Stimulated activated effector memory CD8-positive, alpha-beta T cell treated with anti-CD3 and anti-CD28 coated beads, Interleukin-12 subunit alpha, Interleukin-12 subunit beta, amount 100 ng/mL, for 72 hours (primary cell): ENCODE results near the gene SH3RF3.

Experiments
- ATAC-seq: fragments of 150-1000 bp; cut with Tn5 transposase; 2 replicates; pipeline ENCODE4 v1.10.0; 2021
- DNase-seq, 2 donors: peaks; one replicate each; pipeline ENCODE4 v3.0.0; 2021 to 2022; ENCODE audit warnings: low spot score in 2 of 2
- H3K27ac Mint-ChIP-seq: one replicate; pipeline ENCODE4 v1.8.0; 2022; ENCODE audit warnings: mild to moderate bottlenecking, mixed read lengths
- H3K36me3 Mint-ChIP-seq: one replicate; pipeline ENCODE4 v1.8.0; 2022; ENCODE audit warnings: mild to moderate bottlenecking, mixed read lengths
- H3K4me1 Mint-ChIP-seq: one replicate; pipeline ENCODE4 v1.8.0; 2022; ENCODE audit warnings: mixed read lengths
- H3K4me3 Mint-ChIP-seq: one replicate; pipeline ENCODE4 v1.8.0; 2022; ENCODE audit warnings: mild to moderate bottlenecking, mixed read lengths
- H3K9me3 Mint-ChIP-seq: one replicate; pipeline ENCODE4 v1.8.0; 2022; ENCODE audit warnings: mixed read lengths

SH3RF3 gene

DNA sequence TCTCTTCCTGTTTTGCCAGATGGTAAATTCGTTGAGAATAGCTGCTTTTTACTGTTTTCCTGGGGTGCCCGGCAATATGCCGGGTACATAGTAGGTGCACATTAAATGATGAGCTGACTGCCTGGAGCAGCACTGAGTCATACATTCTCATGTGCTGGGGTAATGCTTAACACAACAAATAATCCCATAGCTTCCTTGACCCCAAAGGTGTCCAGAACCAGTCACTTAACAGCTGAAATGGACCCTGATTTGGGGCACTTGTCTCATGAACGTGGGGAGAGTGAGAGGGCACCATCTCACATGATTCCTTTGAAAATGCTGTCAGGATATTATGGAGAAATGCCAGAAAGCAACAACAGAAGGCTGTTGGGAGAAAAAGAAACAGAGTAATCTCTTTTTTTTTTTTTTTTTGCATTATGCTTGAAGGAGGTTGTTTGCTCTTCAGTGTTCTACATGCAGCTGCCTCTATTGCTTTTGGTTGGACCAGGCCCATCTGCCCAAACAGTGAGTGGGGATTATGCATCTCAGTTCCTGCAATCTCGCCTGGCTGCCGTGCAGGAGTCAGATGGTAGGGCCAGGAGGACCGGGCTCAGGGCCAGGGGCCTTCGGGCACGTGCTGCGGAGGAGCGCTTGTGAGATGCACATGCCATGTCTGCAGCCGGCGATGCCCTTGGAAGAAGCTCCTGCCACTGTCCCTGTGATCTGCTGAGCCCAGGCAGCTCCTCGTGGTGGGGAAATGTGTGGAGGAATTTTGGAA, 162.1 kb downstream of the SH3RF3 start:
- ATAC-seq, result no peak
- no peaks in the 10 kb centered on the region for H3K9me3 Mint-ChIP-seq
- H3K4me1 Mint-ChIP-seq, result no peaks in the 10 kb centered on the region
- H3K4me3 Mint-ChIP-seq, result no peak overlapping the region
- no peaks in the 10 kb centered on the region for H3K36me3 Mint-ChIP-seq
- H3K27ac Mint-ChIP-seq, result no peak overlapping the region
- no peak for DNase-seq

DNA sequence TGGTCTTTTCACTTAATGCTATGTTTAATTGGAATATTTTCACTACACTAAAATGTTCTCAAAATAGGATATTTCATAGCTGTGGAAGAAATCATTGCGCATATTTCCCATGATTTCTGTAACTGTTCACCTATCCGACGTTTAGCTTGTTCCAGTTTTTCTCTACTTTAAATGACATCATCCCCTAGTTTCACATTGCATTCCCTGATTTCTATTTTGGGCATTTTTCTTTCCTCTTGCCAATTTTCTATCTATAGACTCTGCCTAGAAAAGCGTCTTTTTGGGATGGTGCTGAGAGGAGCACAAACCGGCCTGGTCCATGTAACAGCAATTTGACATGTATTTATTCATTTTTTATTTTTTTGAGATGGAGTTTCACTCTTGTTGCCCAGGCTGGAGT, 163.4 kb downstream of the SH3RF3 start:
- no peak for DNase-seq
- Mint-ChIP-seq H3K4me1 (no peaks in the 10 kb centered on the region), H3K27ac (no peak overlapping the region), H3K4me3 (no peak overlapping the region), H3K9me3 (no peaks in the 10 kb centered on the region), H3K36me3 (no peaks in the 10 kb centered on the region)
- no peak for ATAC-seq

DNA sequence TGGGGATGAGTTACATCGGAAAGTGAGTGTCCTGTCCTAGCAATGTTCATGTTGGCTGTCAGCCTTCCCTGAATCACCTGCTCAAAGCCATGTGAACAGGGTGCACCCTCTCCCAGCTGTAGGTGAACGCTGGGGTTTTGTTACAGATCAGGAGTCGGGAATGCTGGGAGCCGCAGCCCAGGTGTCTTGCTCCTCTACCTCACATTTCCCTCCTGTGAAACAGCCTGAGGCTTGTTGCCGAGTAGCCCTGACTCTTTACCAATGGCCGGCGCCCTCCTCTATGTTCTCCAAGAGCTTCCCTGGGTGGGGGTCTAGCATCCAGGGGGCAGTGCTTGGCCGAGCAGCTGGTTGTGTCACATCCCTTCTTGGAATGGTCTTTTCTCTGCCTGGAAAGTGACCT, 164.7 kb downstream of the SH3RF3 start:
- H3K27ac Mint-ChIP-seq, result no peak overlapping the region
- ATAC-seq (no peak), DNase-seq (no peak)
- no peak overlapping the region for H3K4me3 Mint-ChIP-seq
- H3K4me1 Mint-ChIP-seq, result no peaks in the 10 kb centered on the region
- H3K9me3 Mint-ChIP-seq, result no peaks in the 10 kb centered on the region
- no peaks in the 10 kb centered on the region for H3K36me3 Mint-ChIP-seq

DNA sequence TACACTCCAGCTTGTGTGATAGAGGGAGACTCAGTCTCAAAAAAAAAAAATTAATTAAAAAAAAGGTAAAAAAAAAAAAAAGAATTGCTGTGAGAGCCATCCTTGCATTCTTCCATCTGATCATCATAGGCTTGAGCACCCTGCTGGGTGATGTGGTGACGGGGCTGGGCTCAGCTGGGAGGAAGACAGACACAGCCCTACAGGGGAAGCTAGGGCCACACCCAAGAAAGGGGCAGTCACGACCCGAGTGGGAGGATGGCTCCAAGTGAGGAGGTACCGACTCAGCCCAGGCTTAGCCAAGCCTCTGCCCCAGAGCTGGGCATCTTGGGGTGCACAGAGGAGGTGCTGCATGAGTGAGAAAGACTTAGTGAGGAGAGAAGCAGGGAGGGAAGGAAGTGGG, 165.5 kb downstream of the SH3RF3 start:
- Mint-ChIP-seq H3K9me3 (no peaks in the 10 kb centered on the region), H3K36me3 (no peaks in the 10 kb centered on the region), H3K27ac (no peak overlapping the region), H3K4me1 (no peaks in the 10 kb centered on the region), H3K4me3 (no peak overlapping the region)
- DNase-seq (no peak), ATAC-seq (no peak)

DNA sequence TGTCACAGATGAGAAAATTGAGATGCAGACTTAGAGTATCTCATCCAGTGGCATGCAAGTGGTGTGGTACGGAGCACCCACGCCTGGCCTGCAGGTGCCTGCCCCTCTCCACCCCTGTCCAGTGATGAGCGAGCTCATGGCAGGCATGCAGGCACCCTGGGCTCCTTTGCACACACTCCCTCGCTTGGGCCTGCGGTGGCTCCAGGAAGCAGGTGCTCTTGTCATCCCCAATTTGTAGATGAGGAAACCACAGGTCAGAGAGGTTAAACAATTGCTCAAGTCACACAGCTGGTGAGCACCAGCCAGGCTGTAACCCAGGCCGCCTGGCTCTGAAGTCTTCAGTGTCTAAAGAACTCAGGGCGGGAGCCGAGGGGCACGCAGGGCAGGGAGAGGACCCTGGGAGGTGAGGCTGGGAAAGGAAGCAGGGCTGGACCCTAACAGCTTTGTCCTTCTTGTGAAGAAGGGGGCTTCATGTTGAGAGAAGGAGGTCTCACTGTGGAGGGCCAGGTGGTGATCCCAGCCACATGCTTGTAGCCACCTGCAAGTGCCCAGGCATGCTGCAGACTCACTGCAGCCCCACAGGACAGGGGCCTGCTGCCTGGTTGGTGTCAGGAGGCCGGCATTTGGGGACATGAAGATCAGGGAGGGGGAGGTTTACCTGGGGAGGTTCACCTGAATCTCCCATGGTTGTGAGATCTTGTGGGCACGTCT, 166.2 kb downstream of the SH3RF3 start:
- DNase-seq (no peak), ATAC-seq (no peak)
- H3K4me3 Mint-ChIP-seq, result no peak overlapping the region
- no peaks in the 10 kb centered on the region for H3K9me3 Mint-ChIP-seq
- no peaks in the 10 kb centered on the region for H3K36me3 Mint-ChIP-seq
- no peak overlapping the region for H3K27ac Mint-ChIP-seq
- H3K4me1 Mint-ChIP-seq, result no peaks in the 10 kb centered on the region

DNA sequence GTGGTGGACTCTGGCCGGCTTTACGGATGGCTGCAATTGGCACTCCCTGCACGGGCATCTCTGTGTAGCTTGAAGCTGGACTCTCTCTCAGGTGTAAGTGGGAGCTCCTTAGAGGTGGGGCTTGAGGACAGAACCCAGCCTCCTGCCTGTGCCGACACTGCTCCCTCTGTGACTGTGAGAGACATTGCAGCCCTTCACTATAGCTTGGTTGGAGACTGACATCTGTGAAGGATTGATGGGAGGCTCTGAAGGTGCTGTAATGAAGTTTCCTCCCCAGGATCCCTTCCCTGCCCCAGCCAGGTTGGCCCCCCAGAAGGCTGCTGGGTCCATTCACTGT, 166.7 kb downstream of the SH3RF3 start:
- Mint-ChIP-seq H3K36me3 (no peaks in the 10 kb centered on the region), H3K4me1 (no peaks in the 10 kb centered on the region), H3K9me3 (no peaks in the 10 kb centered on the region), H3K4me3 (no peak overlapping the region), H3K27ac (no peak overlapping the region)
- DNase-seq (no peak), ATAC-seq (no peak)

DNA sequence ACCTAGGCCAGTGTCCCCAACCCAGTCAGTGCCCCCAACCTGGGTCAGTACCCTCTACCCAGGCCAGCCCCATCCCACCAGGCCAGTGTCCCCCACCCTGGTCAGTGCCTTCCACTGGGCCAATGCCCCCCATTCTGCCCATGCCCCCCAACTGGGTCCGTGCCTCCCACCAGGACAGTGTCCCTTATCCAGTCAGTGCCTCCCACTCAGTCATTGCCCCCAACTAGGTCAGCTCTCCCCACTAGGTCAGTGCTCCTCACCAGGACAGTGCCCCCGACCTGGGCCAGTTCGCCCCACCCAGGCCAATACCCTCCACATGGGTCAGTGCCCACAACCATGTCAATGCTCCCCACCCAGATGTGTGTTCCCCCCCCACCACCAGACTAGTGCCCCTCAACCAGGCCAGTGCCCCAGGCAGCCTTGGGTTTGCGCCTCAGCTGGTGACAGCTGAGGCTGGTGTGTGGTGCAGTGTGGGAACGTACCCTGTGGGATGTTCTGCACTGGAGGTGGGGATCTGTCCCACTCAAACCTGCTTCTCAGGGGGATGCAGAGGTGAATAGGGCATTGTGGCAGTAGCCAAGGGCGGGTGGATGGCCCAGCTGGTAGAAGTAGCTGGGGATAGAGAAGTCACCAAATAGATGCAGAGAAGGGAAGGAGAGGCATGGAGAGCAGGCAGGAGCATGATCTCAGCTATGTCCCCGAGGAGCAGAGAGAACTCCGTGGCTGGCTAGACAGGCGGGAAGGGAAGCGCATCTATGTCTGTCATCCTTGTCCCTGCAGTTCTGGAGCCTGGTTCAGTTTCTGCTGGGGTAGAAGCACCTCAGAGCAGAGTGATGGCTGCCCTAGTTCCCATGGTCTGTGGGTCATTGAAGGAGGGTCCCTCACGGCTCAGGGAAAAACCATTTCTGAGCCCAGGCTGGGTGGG, 168.8 kb downstream of the SH3RF3 start:
- Mint-ChIP-seq H3K27ac (no peak overlapping the region), H3K36me3 (no peaks in the 10 kb centered on the region), H3K4me3 (no peak overlapping the region), H3K4me1 (no peaks in the 10 kb centered on the region), H3K9me3 (no peaks in the 10 kb centered on the region)
- DNase-seq, result no peak
- ATAC-seq, result no peak

GRCh38 chr2:109298851-109299250, 169.8 kb downstream of the SH3RF3 start:
- ATAC-seq, result no peak
- Mint-ChIP-seq H3K4me3 (no peak overlapping the region), H3K4me1 (no peaks in the 10 kb centered on the region), H3K27ac (peak overlapping the region; percentile 56), H3K36me3 (no peaks in the 10 kb centered on the region), H3K9me3 (no peaks in the 10 kb centered on the region)
- DNase-seq, result no peak

GRCh38 chr2:109299536-109299935, 170.5 kb downstream of the SH3RF3 start:
- no peaks in the 10 kb centered on the region for H3K4me1 Mint-ChIP-seq
- no peaks in the 10 kb centered on the region for H3K36me3 Mint-ChIP-seq
- ATAC-seq (no peak), DNase-seq (no peak)
- H3K9me3 Mint-ChIP-seq, result no peaks in the 10 kb centered on the region
- no peak overlapping the region for H3K4me3 Mint-ChIP-seq
- no peak overlapping the region for H3K27ac Mint-ChIP-seq

DNA sequence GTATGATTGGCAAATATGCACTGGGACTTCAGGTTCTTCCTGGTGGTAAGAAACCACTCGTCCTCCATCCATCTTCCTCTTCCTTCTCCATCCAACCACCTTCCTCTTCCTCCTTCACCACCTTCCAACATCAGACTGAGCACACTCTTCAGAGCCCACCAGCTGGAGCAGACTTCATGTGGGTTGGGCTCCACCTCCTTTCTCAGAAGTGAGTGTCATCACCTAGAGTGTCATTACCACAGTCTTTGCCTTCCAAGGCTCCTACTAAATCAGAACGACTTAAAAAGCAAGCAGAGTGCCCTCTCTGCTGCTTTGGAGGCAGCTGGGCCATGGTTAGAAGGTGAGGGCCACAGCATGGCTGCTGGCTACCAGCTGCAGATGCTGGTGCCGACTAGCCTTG, 171.6 kb downstream of the SH3RF3 start:
- H3K9me3 Mint-ChIP-seq, result no peaks in the 10 kb centered on the region
- no peak overlapping the region for H3K4me3 Mint-ChIP-seq
- no peaks in the 10 kb centered on the region for H3K36me3 Mint-ChIP-seq
- no peaks in the 10 kb centered on the region for H3K4me1 Mint-ChIP-seq
- ATAC-seq (peak; percentile 20), DNase-seq (no peak)
- no peak overlapping the region for H3K27ac Mint-ChIP-seq

DNA sequence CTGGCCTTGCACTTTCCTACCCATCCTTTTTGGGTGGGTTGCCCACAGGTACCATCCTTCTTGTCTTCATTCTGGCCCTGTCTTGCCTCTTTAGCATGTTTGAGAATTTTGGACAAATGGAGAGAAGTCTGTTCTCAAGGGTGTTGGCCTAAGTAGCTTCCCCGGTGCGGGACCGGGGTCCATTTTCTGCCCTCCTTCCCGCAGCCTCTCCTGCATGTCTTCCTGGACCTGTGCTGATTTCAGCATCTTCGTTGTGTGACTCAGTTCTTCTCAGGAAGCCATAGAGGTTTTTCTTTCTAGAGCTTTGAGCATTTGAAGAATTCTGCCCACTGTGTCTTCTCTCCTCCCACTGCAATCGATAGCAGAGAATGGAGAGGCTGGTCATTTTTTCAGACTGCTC, 172.7 kb downstream of the SH3RF3 start:
- Mint-ChIP-seq H3K27ac (no peak overlapping the region), H3K4me1 (no peaks in the 10 kb centered on the region), H3K36me3 (no peaks in the 10 kb centered on the region), H3K4me3 (no peak overlapping the region), H3K9me3 (no peaks in the 10 kb centered on the region)
- DNase-seq (no peak), ATAC-seq (no peak)

DNA sequence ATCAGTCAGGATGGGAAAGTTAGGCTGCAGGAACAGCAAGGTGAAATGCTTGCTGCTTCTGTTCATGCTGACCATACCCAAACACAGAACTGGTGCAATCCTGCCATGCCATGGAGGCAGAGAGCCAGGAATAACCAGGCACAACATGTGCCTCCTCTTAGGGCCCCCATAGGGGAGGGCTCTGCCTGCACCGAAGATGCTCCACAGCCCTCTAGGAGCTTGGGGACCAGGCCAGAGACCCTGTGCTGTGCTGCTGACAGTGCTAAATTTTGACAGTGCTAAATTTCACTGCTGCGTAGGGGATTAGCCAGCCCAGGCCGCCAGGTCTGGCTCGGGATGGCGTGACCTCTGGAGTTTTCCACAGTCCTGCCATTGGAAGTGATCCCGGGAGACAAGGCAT, 173.3 kb downstream of the SH3RF3 start:
- no peaks in the 10 kb centered on the region for H3K4me1 Mint-ChIP-seq
- no peaks in the 10 kb centered on the region for H3K36me3 Mint-ChIP-seq
- DNase-seq (no peak), ATAC-seq (no peak)
- H3K4me3 Mint-ChIP-seq, result no peak overlapping the region
- H3K27ac Mint-ChIP-seq, result no peak overlapping the region
- H3K9me3 Mint-ChIP-seq, result no peaks in the 10 kb centered on the region

DNA sequence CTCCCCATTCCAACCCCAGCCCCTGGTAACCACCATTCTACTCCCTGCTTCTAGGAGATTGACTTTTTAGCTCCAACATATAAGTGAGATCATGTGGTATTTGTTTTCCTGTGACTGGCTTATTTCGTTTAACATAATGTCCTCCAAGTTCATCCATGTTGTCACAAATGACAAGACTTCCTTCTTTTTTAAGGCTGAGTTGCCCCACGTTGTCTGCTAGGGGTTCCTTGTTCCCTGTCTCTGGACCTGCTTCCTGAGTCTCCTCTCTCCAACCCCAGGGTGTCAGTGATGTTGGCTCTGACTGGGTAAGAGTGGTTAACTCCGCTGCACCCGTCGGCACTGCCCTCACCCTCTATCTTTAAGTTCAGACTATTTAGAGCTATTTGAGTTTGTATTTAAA, 175.2 kb downstream of the SH3RF3 start:
- no peak overlapping the region for H3K4me3 Mint-ChIP-seq
- no peaks in the 10 kb centered on the region for H3K36me3 Mint-ChIP-seq
- no peaks in the 10 kb centered on the region for H3K4me1 Mint-ChIP-seq
- H3K9me3 Mint-ChIP-seq, result no peaks in the 10 kb centered on the region
- DNase-seq (no peak), ATAC-seq (no peak)
- no peak overlapping the region for H3K27ac Mint-ChIP-seq

DNA sequence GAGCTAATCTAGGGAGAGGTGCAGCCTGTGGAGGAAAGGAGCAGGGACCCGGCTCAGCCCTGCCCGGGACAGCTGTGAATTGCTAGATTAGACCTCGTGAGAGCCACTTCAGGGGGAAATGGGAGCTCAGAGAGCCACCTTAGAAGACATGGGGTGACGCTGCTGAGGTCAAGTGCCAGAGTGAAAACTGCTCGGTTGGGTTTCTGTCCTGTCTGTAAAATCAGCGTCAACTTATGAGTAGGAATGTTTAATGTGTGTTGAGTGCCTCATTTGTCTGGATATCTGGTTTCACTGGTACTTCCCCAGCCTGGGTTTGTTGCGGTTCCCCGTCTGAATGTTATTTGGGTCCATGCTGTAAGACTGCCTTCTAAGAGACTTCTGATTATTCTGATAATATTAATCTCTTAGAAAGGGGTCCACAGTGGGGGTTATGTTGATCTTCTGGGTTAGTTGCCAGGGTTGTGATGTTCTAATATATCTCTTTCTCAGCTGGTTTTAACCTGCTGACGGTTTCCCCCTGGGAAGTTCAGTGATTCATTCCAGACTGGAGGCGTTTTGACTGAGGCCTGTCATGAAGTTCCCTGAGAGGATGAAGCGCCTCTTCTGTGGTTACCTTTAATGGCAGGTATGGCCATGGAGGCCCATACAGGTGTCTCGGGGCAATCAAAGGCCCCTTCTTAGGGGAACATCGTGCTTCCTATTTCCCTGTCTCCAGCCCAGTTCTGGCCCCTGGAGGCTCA, 175.9 kb downstream of the SH3RF3 start:
- H3K27ac Mint-ChIP-seq, result no peak overlapping the region
- H3K36me3 Mint-ChIP-seq, result no peaks in the 10 kb centered on the region
- DNase-seq (no peak), ATAC-seq (no peak)
- no peak overlapping the region for H3K4me3 Mint-ChIP-seq
- H3K9me3 Mint-ChIP-seq, result no peaks in the 10 kb centered on the region
- no peaks in the 10 kb centered on the region for H3K4me1 Mint-ChIP-seq

GRCh38 chr2:109305490-109306167, 176.6 kb downstream of the SH3RF3 start:
- Mint-ChIP-seq H3K27ac (no peak overlapping the region), H3K4me1 (no peaks in the 10 kb centered on the region), H3K36me3 (no peaks in the 10 kb centered on the region), H3K9me3 (no peaks in the 10 kb centered on the region), H3K4me3 (no peak overlapping the region)
- ATAC-seq (no peak), DNase-seq (no peak)
